CD4-positive, alpha-beta T cell (primary cell): ENCODE measurements around the gene MAP3K9. TPM values are rescaled to one million over a fixed set of nuclear protein-coding genes. Genes with fewer than 3 reads are reported as not detected.

Experiments
- ATAC-seq: fragments of 200-7000 bp; cut with Tn5 transposase; one replicate; pipeline ENCODE4 v1.10.0; 2022; ENCODE audit warnings: mild to moderate bottlenecking; ENCODE audit not compliant: poor library complexity
- CTCF ChIA-PET: fragments of 350-600 bp; sonication (Branson Sonifier 250); formaldehyde crosslinking; loops from one replicate; lab custom pipeline; 2021; ENCODE audit warnings: antibody characterized with exemption, inconsistent platforms; lab: Charles Lee
- POLR2A ChIA-PET: fragments of 350-600 bp; sonication (Branson Sonifier 250); formaldehyde crosslinking; loops from one replicate; lab custom pipeline; 2021; ENCODE audit warnings: antibody characterized with exemption, inconsistent platforms; lab: Charles Lee
- DNase-seq, 14 experiments: peaks; one replicate each; pipeline ENCODE4 v3.0.0-alpha.2; 2013 to 2020; ENCODE audit warnings: mixed read lengths in 2 of 14
- H3K27ac ChIP-seq, 2 donors: one replicate each; pipeline versions ENCODE4 v1.5.1 to v1.7.0; 2013; ENCODE audit warnings: low read length in 2 of 2, low read depth in 1 of 2, mild to moderate bottlenecking in 1 of 2
- H3K27me3 ChIP-seq, 2 experiments: 1 replicate in 1 of 2; 2 replicates in 1 of 2; pipeline versions ENCODE4 v1.6.1 to v1.7.0; 2013; ENCODE audit warnings: low read length in 2 of 2, control low read depth in 1 of 2, mild to moderate bottlenecking in 1 of 2, moderate library complexity in 1 of 2; ENCODE audit not compliant: insufficient read depth in 2 of 2, control insufficient read depth in 1 of 2
- H3K36me3 ChIP-seq: one replicate; pipeline ENCODE4 v1.6.1; 2013; ENCODE audit warnings: low read length, control low read depth; ENCODE audit not compliant: insufficient read depth
- H3K4me1 ChIP-seq: one replicate; pipeline ENCODE4 v1.6.1; 2013; ENCODE audit warnings: low read length, control low read depth; ENCODE audit not compliant: insufficient read depth
- H3K4me3 ChIP-seq: one replicate; pipeline ENCODE4 v1.5.1; 2013; ENCODE audit warnings: mild to moderate bottlenecking, low read length, moderate library complexity
- H3K9me3 ChIP-seq, 2 experiments: 1 replicate in 1 of 2; 2 replicates in 1 of 2; pipeline versions ENCODE4 v1.6.1 to v1.7.0; 2013; ENCODE audit warnings: low read length in 2 of 2, mild to moderate bottlenecking in 2 of 2, control low read depth in 1 of 2, moderate library complexity in 1 of 2; ENCODE audit not compliant: control insufficient read depth in 1 of 2, insufficient read depth in 1 of 2
- H3K27ac Mint-ChIP-seq: one replicate; pipeline ENCODE4 v1.8.0; 2020; ENCODE audit warnings: mixed read lengths
- H3K27me3 Mint-ChIP-seq: one replicate; pipeline ENCODE4 v1.8.0; 2021; ENCODE audit warnings: mixed read lengths
- H3K36me3 Mint-ChIP-seq: one replicate; pipeline ENCODE4 v1.8.0; 2021; ENCODE audit warnings: low read depth, mixed read lengths
- H3K4me1 Mint-ChIP-seq: one replicate; pipeline ENCODE4 v1.8.0; 2021; ENCODE audit warnings: low read depth, mixed read lengths
- H3K4me3 Mint-ChIP-seq: one replicate; pipeline ENCODE4 v1.8.0; 2020; ENCODE audit warnings: mild to moderate bottlenecking, mixed read lengths
- H3K9me3 Mint-ChIP-seq: one replicate; pipeline ENCODE4 v1.8.0; 2020; ENCODE audit warnings: mixed read lengths
- CTCF ChIP-seq: fragments of 200-600 bp; IDR thresholded peaks from one replicate; pipeline ENCODE4 v1.8.0; 2022; ENCODE audit warnings: antibody characterized with exemption, mild to moderate bottlenecking
- intact Hi-C, 2 experiments: fragments of 100-400 bp; cut with DNase I in 1 of 2; cut with micrococcal nuclease in 1 of 2; formaldehyde crosslinking; loops; one replicate each; pipeline versions ENCODE4 v1.15.1 to v1.9.0; 2023 to 2025; cut with DNase I, micrococcal nuclease
- total RNA-seq, 174 experiments: library from RNA in 2 of 174; stranded (reverse) in 2 of 174; gene quantifications; one replicate each; pipeline ENCODE4 v1.2.3 and lab custom pipeline; 2021 to 2026

The MAP3K9 gene
- total RNA-seq, 2 experiments from 2014 or later: 5.9 to 6.3 TPM

DNA sequence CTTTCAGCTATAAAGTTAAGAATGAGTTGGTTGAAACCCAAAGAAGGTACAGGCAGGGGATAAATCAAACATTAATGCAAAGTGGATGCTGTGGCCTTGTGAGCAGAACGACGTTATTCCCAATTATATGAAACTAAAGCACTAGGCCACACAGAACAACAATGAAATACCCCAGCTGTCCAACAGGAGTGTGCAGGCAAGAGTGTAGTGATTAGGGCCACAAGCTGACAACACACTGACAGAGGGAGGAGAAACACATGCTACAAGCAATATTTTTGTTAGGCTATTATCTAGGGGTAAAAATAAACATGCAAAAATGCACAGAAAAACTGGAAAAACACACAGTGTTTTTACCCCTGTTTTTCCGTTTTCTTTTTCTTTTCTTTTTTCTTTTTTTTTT, 15.0 kb downstream of the MAP3K9 start:
- ChIA-PET POLR2A (no interaction called here), CTCF (interaction anchor here (0.7 kb wide), 1 partner anchor 745 kb away, joined by 3 read pairs; no protein-coding TSS in a partner anchor)
- no peak overlapping the region for H3K27ac Mint-ChIP-seq
- DNase-seq (no peak), ATAC-seq (no peak)
- peaks cover 9% of the 10 kb centered on the region for H3K36me3 Mint-ChIP-seq
- H3K9me3 Mint-ChIP-seq: no peaks in the 10 kb centered on the region
- Histone ChIP-seq H3K4me3 (no peak overlapping the region), H3K9me3 (no peaks in the 10 kb centered on the region), H3K27me3 (no peaks in the 10 kb centered on the region), H3K36me3 (peaks cover 7% of the 10 kb centered on the region), H3K27ac (no peak overlapping the region), H3K4me1 (no peaks in the 10 kb centered on the region)
- TF ChIP-seq CTCF: no peak
- no peaks in the 10 kb centered on the region for H3K4me1 Mint-ChIP-seq
- H3K27me3 Mint-ChIP-seq: no peaks in the 10 kb centered on the region
- intact Hi-C loops: no loop called here
- H3K4me3 Mint-ChIP-seq: no peak overlapping the region

GRCh38 chr14:70793637-70794036, 15.7 kb downstream of the MAP3K9 start:
- H3K36me3 ChIP-seq: peaks cover 7% of the 10 kb centered on the region
- DNase-seq: no peak
- POLR2A ChIA-PET: no interaction called here
- Mint-ChIP-seq H3K4me3 (no peak overlapping the region), H3K36me3 (peaks cover 9% of the 10 kb centered on the region), H3K4me1 (no peaks in the 10 kb centered on the region), H3K27me3 (no peaks in the 10 kb centered on the region), H3K27ac (no peak overlapping the region), H3K9me3 (no peaks in the 10 kb centered on the region)
- ATAC-seq: no peak
- no peak overlapping the region for H3K4me3 ChIP-seq
- no peaks in the 10 kb centered on the region for H3K9me3 ChIP-seq
- intact Hi-C loops: no loop called here
- H3K27ac ChIP-seq: no peak overlapping the region
- TF ChIP-seq CTCF: no peak
- no peaks in the 10 kb centered on the region for H3K27me3 ChIP-seq
- no peaks in the 10 kb centered on the region for H3K4me1 ChIP-seq
- CTCF ChIA-PET: no interaction called here

- ChIA-PET POLR2A (no interaction called here), CTCF (no interaction called here)
- no peak overlapping the region for H3K4me3 ChIP-seq
- H3K4me1 Mint-ChIP-seq: no peaks in the 10 kb centered on the region
- H3K36me3 Mint-ChIP-seq: peaks cover 8% of the 10 kb centered on the region
- H3K9me3 ChIP-seq: no peaks in the 10 kb centered on the region
- DNase-seq (no peak), ATAC-seq (no peak)
- TF ChIP-seq CTCF: no peak
- no peaks in the 10 kb centered on the region for H3K4me1 ChIP-seq
- H3K27me3 Mint-ChIP-seq: no peaks in the 10 kb centered on the region
- H3K4me3 Mint-ChIP-seq: no peak overlapping the region
- no peak overlapping the region for H3K27ac ChIP-seq
- peaks cover 7% of the 10 kb centered on the region for H3K36me3 ChIP-seq
- intact Hi-C loops: no loop called here
- no peak overlapping the region for H3K27ac Mint-ChIP-seq
- H3K27me3 ChIP-seq: no peaks in the 10 kb centered on the region
- no peaks in the 10 kb centered on the region for H3K9me3 Mint-ChIP-seq
Measured at GRCh38 chr14:70792939-70793338, 16.4 kb downstream of the MAP3K9 start.
